HG03558 (cell line): ENCODE measurements around the gene DPP8.

Experiments
- ATAC-seq: cut with Tn5 transposase; IDR thresholded peaks from one replicate; pipeline ENCODE4 v1.9.1; 2021; ENCODE audit warnings: moderate number of reproducible peaks; ENCODE audit not compliant: unreplicated experiment; ENCODE audit errors: extremely low read depth

Gene DPP8

DNA sequence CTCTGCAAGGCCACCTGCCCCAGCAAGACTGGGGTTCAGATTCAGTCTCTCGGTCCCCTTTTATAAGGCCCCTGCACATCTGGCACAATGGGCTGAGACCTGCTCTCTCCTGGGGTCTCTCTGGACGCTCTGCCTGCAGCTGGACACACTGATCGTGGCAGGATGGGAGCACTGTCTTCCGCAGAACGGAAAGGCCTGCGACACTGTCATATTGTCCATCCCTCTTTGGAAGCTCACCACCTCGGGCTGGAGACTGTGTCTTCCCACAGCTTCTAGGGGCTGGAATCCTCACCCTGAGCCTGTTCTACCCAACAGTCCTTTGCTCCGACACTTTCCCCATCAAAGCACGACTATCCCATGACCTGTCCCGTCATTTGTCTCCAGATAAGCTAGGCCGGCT, 83.3 kb downstream of the DPP8 start:
- ATAC-seq, result no peak

DNA sequence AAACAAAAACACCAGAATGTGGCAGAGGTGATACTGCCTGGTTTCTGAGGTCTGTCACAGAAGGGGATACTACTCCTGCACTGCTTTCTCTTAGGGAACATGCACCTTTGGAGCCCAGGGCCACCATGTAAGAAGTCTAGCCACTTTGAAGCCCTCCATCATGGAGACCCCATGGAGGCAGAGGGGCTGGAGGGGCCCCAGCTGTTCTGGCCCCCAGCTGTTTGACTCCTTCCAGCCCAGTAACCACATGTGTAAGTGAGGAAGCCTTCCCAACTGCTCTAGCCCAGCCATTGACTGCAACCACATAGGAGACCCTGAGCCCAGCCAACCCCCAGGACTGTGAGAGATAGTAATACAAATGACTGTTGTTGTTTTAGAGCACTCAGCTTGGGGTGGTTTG, 85.8 kb downstream of the DPP8 start:
- no peak for ATAC-seq

DNA sequence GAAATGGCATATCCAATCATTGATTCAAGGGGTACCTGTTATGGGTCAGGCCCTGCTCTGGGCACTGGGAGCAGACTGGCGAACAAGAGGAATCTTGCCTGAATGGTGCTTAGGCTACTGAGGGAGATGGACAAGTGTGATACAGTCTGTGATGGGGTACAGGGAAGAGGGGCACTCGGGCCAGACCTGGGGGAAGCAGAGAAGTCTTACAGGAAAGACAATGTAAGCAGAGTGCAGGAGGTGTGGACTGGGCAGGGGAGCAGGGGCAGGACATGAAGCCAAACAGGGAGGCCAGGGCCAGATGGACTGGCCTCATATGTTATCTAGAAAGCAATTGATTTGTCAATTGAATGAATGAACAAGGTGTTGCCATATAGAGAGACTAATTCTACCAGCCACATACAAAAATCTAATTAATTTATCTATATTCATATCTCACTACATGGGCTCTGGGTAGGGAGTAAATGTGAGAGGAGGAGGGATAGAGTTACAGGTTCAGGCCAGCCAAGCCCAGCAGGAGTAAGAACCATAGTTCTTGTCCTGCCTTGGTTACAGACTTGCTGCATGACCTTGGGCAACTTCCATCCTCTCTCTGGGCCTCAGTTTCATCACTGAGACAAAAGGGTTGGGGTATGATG, 91.2 kb downstream of the DPP8 start:
- no peak for ATAC-seq

- no peak for ATAC-seq
These were observed 92.8 kb downstream of the DPP8 start for GRCh38 chr15:65424683-65425082.

- ATAC-seq, result no peak
These were observed 93.4 kb downstream of the DPP8 start for GRCh38 chr15:65423976-65424679.

- ATAC-seq, result no peak
These were observed 94.1 kb downstream of the DPP8 start for GRCh38 chr15:65423150-65423975.

- no peak for ATAC-seq
These were observed 95.9 kb downstream of the DPP8 start for GRCh38 chr15:65421360-65422215.

- ATAC-seq, result no peak
These were observed 96.5 kb downstream of the DPP8 start for GRCh38 chr15:65420975-65421359.

DNA sequence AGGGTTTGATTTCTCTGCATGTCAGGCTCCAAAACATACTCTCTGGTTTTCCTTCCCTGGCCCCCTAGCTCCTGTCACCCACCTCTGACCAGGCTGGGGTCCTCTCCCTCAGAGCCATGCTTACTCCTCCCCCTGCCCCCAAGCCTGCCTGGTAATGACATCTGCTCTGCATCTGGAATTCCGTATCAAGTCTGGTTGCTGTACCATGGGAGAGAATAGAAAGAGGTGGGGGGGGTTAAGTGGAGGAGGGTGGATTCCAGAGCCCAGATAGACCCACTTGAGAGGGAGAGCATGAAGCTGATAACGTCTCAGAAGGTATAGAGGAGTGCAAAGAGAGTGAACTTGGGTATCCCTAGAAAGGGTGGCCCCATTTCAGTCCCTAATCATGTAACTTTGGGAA, 98.9 kb downstream of the DPP8 start:
- ATAC-seq, result no peak

DNA sequence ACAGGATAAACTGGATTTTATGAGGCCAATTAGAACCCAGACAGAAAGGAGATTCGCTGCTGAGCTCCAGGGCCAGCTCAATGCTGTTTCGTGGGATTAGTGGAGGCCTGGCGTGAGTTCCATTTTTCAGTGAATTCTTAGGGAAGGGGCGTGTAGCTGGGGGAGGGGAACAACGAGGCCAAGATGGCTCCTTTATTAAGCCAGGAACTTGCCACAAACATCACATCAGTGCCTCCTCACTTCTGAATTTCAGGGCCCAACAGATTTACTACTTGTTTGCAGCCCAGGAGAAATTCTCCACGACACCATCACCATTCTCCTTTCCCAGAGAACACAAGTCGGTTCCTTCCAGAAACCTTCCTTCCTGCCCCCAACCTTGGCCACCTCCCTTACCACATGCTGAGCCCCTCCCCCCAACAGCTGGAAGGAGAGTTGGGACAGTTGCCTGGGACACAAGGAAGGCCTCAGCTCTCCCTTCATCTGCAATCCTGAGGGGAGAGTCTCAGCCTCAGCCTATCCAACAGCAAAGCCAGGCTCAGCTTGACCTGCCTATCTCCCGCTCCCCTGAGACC, 100.6 kb downstream of the DPP8 start:
- ATAC-seq, result no peak

DNA sequence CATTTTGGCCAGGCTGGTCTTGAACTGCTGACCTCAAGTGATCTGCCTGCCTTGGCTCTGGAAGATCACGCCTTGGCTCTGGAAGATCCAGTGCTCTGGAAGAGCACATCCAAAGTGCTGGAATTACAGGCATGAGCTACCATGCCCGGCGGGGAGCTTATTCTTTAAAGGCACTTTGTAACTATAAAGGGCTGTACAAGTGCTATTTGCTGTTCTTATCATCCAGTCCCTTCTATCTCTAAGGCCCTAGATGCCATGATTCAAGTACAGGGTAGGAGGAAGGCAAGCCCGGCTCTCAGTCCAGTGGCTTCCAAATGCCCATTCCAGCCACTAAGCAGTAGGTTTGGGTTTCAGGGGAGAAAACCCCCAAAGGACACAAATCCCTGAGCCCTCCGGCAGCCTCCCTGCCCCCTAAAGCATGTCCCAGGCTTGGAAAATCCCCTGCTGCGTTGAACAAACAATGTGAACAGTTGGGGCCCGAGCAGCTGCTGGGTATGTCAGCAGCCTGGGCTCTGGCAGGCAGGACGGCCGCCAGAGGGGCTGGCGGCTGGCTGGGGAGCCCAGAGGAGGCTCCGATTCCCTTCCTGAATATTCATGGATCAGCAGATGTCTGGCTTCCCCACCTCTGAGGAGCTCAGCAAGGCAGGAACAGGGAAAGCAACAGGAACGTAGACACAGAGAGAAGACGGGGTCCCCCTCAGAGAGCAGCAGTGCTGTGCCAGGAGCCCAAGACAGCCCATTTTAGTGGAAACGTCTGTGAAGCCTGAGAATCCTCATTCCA, 102.5 kb downstream of the DPP8 start:
- ATAC-seq, result no peak

- no peak for ATAC-seq
These were observed 103.7 kb downstream of the DPP8 start for GRCh38 chr15:65413760-65414144.

- no peak for ATAC-seq
These were observed 104.3 kb downstream of the DPP8 start for GRCh38 chr15:65413051-65413759.

DNA sequence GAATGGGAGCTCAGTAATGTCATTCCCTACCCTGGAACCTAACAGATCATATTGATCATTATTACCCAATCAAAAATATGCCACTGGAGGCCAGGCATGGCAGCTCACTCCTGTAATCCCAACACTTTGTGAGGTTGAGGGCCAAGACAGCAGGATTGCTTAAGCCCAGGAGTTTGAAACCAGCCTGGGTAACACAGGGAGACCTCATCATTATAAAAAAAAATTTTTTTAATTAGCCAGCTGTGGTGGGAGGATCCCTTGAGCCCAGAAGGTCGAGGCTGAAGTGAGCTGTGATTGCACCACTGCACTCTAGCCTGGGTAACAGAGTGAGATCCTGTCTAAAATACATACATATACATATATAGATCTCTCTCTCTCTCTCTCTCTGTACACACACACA, 104.9 kb downstream of the DPP8 start:
- ATAC-seq, result no peak

DNA sequence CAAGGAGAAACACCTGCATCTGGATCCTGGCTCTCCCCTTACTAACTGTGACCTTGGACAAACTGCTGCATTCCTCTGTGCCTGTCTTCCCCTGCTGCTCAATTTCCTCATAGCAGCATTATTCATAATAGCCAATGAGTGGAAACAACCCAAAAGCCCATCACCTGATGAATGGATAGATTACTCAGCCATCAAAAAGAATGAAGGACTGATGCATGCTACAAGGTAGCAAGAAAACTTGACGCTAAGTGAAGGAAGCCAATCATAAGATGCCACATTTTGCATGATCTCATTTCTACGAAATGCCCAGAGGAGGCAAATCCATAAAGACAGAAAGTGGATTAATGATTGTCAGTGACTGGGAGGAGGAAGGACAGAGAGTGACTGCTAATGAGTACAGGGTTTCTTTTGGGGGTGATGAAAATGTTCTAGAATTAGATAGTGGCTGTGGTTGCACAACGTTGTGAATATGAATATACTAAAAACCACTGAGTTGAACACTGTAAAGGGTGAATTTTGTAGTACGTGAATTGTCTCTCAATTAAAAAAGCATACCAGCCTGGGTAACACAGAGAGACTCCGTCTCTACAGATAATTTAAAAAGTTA, 105.9 kb downstream of the DPP8 start:
- ATAC-seq, result no peak

DNA sequence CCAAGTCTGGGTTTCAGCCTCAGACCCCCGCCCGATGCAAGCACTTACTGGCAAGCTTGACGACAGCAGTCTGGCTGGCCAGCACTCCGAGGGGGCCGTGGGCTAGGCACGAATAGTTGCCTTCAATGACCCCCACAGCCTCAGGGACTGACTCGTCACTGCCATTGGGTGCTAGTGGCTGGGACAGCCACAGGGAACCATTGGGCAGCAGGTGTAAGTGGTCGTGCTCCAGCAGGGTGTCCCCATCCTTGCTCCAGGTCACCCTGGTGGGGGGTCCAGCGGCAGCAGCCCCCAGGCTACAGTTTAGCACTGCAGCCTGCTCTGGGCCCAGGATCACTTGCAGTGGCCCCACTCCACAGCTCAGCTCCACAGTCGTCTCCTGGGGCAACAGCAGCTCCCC, 106.5 kb downstream of the DPP8 start:
- no peak for ATAC-seq

DNA sequence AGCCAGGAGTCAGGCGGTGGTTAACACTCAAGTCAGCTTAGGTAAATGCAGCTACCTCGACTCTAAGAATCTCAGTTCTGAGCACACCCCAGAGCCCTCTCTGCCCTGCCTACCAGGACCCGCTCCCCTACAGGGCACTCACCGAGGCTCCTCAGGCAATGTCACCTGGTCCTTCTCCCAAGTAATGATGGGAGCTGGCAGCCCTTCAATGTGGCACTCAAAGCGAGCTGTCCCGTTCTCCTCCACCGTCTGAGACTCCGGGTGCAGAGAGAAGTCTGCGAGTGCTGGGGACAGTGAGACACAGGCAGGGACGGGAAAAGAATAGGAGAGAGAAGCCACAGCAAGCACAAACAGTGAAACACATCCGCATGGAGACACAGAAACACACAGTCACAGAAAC, 107.5 kb downstream of the DPP8 start:
- no peak for ATAC-seq

- no peak for ATAC-seq
These were observed 108.4 kb downstream of the DPP8 start for GRCh38 chr15:65409036-65409631.
